ENCODE data around the gene FRRS1.

The FRRS1 gene

GRCh38 chr1:99723251-99723650 lies 43.2 kb downstream of the FRRS1 start:
- Histone ChIP-seq H2AK5ac (ENCODE audit: low read depth, low read length) (no peak overlapping the region), H3K27me3 (ENCODE audit: control insufficient read depth in 3 of 3, insufficient read depth in 3 of 3, low read depth in 1 of 3, low read length in 3 of 3) (no peaks in the 10 kb centered on the region), H4K91ac (ENCODE audit: low read depth, low read length, poor library complexity) (no peak overlapping the region), H2BK120ac (ENCODE audit: low read depth, low read length) (no peak overlapping the region), H4K8ac (ENCODE audit: low read depth, low read length) (no peak overlapping the region), H2AFZ (ENCODE audit: low read length) (no peak overlapping the region), H3K79me1 (ENCODE audit: low read depth, low read length) (no peaks in the 10 kb centered on the region), H3K4ac (ENCODE audit: low read length) (no peak overlapping the region), H3K36me3 (replicated peaks in 1 of 2; ENCODE audit: control insufficient read depth in 2 of 2, insufficient read depth in 2 of 2, low read length in 2 of 2) (peaks cover 0 to 3% of the 10 kb centered on the region in 2 donors), H3K9ac (ENCODE audit: low read depth, low read length, poor library complexity) (no peak overlapping the region), H3K9me3 (replicated peaks in 1 of 2; ENCODE audit: control insufficient read depth in 2 of 2, insufficient read depth in 1 of 2, low read depth in 1 of 2, low read length in 2 of 2) (no peaks in the 10 kb centered on the region), H3K4me3 (ENCODE audit: low read length in 2 of 2) (no peak overlapping the region), H3K18ac (ENCODE audit: low read length) (no peak overlapping the region), H2BK5ac (ENCODE audit: low read length) (no peak overlapping the region), H3K4me1 (ENCODE audit: control insufficient read depth in 2 of 2, insufficient read depth in 1 of 2, low read depth in 1 of 2, low read length in 2 of 2) (peaks cover 3 to 9% of the 10 kb centered on the region in 2 donors), H3K27ac (replicated peaks; ENCODE audit: low read length) (no peak overlapping the region), H3K23ac (ENCODE audit: low read depth, low read length, poor library complexity) (no peak overlapping the region), H3K14ac (ENCODE audit: low read length) (no peak overlapping the region), H2BK12ac (ENCODE audit: low read length) (no peak overlapping the region), H3K4me2 (ENCODE audit: insufficient read depth, low read length, poor library complexity, severe bottlenecking) (no peak overlapping the region), H2BK15ac (ENCODE audit: low read length) (no peak overlapping the region)
- WGBS, 2 donors (ENCODE audit: extremely low coverage in 2 of 2, insufficient read length in 2 of 2, insufficient replicate concordance in 1 of 2) = no CpG with 5 or more reads among the region's 3 CpGs
- no peak for DNase-seq (ENCODE audit: low spot score)

DNA sequence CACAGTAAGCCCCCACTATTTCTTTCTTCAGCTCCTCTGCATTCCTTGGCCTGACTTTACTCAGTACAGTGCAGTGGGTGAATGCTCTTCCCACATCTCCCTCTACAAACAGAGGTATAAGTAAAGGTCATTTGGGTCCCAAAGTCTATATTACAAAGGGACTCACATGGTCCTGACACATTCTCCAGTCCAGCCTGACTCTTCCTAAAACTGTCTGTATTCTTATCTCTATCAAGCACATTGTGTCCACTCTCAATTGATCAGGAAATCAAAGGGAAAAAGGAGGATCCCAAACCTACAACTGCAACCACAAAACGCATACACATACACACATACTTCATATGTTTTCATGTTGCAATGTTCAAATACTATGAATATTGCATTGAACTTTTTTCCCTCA lies 49.4 kb downstream of the FRRS1 start:
- H2BK120ac ChIP-seq (ENCODE audit: low read depth, low read length) = no peak overlapping the region
- H3K23ac ChIP-seq (ENCODE audit: low read depth, low read length, poor library complexity) = no peak overlapping the region
- no peaks in the 10 kb centered on the region for H3K27me3 ChIP-seq (ENCODE audit: control insufficient read depth in 3 of 3, insufficient read depth in 3 of 3, low read depth in 1 of 3, low read length in 3 of 3)
- no peak overlapping the region for H2BK15ac ChIP-seq (ENCODE audit: low read length)
- H4K8ac ChIP-seq (ENCODE audit: low read depth, low read length) = no peak overlapping the region
- DNase-seq (ENCODE audit: low spot score) = no peak
- H3K27ac ChIP-seq (replicated peaks; ENCODE audit: low read length) = no peak overlapping the region
- H3K4ac ChIP-seq (ENCODE audit: low read length) = no peak overlapping the region
- no peak overlapping the region for H3K9ac ChIP-seq (ENCODE audit: low read depth, low read length, poor library complexity)
- WGBS, 2 donors (ENCODE audit: extremely low coverage in 2 of 2, insufficient read length in 2 of 2, insufficient replicate concordance in 1 of 2) = no CpG with 5 or more reads among the region's 1 CpG
- no peak overlapping the region for H3K4me2 ChIP-seq (ENCODE audit: insufficient read depth, low read length, poor library complexity, severe bottlenecking)
- H3K18ac ChIP-seq (ENCODE audit: low read length) = no peak overlapping the region
- H3K4me1 ChIP-seq (ENCODE audit: control insufficient read depth in 2 of 2, insufficient read depth in 1 of 2, low read depth in 1 of 2, low read length in 2 of 2) = no peaks in the 10 kb centered on the region
- H4K91ac ChIP-seq (ENCODE audit: low read depth, low read length, poor library complexity) = no peak overlapping the region
- peaks cover 0 to 3% of the 10 kb centered on the region in 2 donors for H3K36me3 ChIP-seq (replicated peaks in 1 of 2; ENCODE audit: control insufficient read depth in 2 of 2, insufficient read depth in 2 of 2, low read length in 2 of 2)
- H3K9me3 ChIP-seq (replicated peaks in 1 of 2; ENCODE audit: control insufficient read depth in 2 of 2, insufficient read depth in 1 of 2, low read depth in 1 of 2, low read length in 2 of 2) = no peaks in the 10 kb centered on the region
- H3K79me1 ChIP-seq (ENCODE audit: low read depth, low read length) = no peaks in the 10 kb centered on the region
- no peak overlapping the region for H2AK5ac ChIP-seq (ENCODE audit: low read depth, low read length)
- no peak overlapping the region for H2AFZ ChIP-seq (ENCODE audit: low read length)
- no peak overlapping the region for H3K4me3 ChIP-seq (ENCODE audit: low read length in 2 of 2)
- H3K14ac ChIP-seq (ENCODE audit: low read length) = no peak overlapping the region
- no peak overlapping the region for H2BK5ac ChIP-seq (ENCODE audit: low read length)
- H2BK12ac ChIP-seq (ENCODE audit: low read length) = no peak overlapping the region

DNA sequence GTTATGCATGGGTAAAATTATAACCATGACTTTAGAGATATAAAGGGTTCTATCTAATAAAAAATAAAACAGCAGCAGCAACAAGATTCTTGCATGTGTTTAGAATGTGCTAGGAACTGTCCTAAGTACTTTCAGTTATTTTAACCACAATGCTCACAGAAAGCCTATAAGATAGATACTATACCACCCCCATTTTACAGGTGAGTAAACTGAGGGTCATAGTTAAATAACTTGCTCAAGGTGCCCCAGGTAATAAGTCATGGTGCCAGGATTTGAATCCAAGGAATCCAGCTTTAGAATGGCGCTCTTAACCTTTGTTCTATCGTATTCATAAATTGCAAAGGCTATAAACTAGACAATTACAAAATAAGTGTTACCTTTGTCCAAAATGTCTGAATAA lies 53.4 kb downstream of the FRRS1 start:
- H3K9me3 ChIP-seq (replicated peaks in 1 of 2; ENCODE audit: control insufficient read depth in 2 of 2, insufficient read depth in 1 of 2, low read depth in 1 of 2, low read length in 2 of 2) = no peaks in the 10 kb centered on the region
- H4K91ac ChIP-seq (ENCODE audit: low read depth, low read length, poor library complexity) = no peak overlapping the region
- H2BK120ac ChIP-seq (ENCODE audit: low read depth, low read length) = no peak overlapping the region
- H3K14ac ChIP-seq (ENCODE audit: low read length) = no peak overlapping the region
- H3K27me3 ChIP-seq (ENCODE audit: control insufficient read depth in 3 of 3, insufficient read depth in 3 of 3, low read depth in 1 of 3, low read length in 3 of 3) = no peaks in the 10 kb centered on the region
- H2AK5ac ChIP-seq (ENCODE audit: low read depth, low read length) = no peak overlapping the region
- no peak overlapping the region for H2AFZ ChIP-seq (ENCODE audit: low read length)
- DNase-seq (ENCODE audit: low spot score) = no peak
- H2BK5ac ChIP-seq (ENCODE audit: low read length) = no peak overlapping the region
- no peaks in the 10 kb centered on the region for H3K4me1 ChIP-seq (ENCODE audit: control insufficient read depth in 2 of 2, insufficient read depth in 1 of 2, low read depth in 1 of 2, low read length in 2 of 2)
- H3K27ac ChIP-seq (replicated peaks; ENCODE audit: low read length) = no peak overlapping the region
- no peak overlapping the region for H3K23ac ChIP-seq (ENCODE audit: low read depth, low read length, poor library complexity)
- no peak overlapping the region for H3K18ac ChIP-seq (ENCODE audit: low read length)
- H4K8ac ChIP-seq (ENCODE audit: low read depth, low read length) = no peak overlapping the region
- no peaks in the 10 kb centered on the region for H3K79me1 ChIP-seq (ENCODE audit: low read depth, low read length)
- no peak overlapping the region for H3K4ac ChIP-seq (ENCODE audit: low read length)
- H3K4me2 ChIP-seq (ENCODE audit: insufficient read depth, low read length, poor library complexity, severe bottlenecking) = no peak overlapping the region
- no peak overlapping the region for H3K4me3 ChIP-seq (ENCODE audit: low read length in 2 of 2)
- H2BK15ac ChIP-seq (ENCODE audit: low read length) = no peak overlapping the region
- H2BK12ac ChIP-seq (ENCODE audit: low read length) = no peak overlapping the region
- H3K36me3 ChIP-seq (replicated peaks in 1 of 2; ENCODE audit: control insufficient read depth in 2 of 2, insufficient read depth in 2 of 2, low read length in 2 of 2) = peaks cover 0 to 31% of the 10 kb centered on the region in 2 donors
- no peak overlapping the region for H3K9ac ChIP-seq (ENCODE audit: low read depth, low read length, poor library complexity)
- WGBS, 2 donors (ENCODE audit: extremely low coverage in 2 of 2, insufficient read length in 2 of 2, insufficient replicate concordance in 1 of 2) = no CpG with 5 or more reads among the region's 2 CpGs

DNA sequence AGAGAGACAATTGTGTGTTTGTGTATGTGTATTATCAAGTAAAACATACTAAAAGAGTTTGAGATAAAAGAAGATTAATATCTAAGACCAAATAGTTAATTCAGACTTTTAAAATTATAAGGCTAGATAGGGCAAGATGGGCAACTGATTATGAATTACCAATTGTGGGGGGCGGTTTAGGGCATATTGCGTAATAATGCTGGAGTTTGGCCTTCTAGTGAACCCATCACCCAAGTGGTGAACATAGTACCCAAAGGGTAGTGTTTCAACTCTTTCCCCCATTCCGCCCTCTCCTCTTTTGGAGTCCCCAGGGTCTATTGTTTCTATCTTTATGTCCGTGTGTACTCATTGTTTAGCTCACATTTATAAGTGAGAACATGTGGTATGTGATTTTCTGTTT lies 55.4 kb downstream of the FRRS1 start:
- no peak overlapping the region for H3K14ac ChIP-seq (ENCODE audit: low read length)
- H2BK12ac ChIP-seq (ENCODE audit: low read length) = no peak overlapping the region
- no peak overlapping the region for H3K4me2 ChIP-seq (ENCODE audit: insufficient read depth, low read length, poor library complexity, severe bottlenecking)
- no peak overlapping the region for H2BK5ac ChIP-seq (ENCODE audit: low read length)
- H3K4ac ChIP-seq (ENCODE audit: low read length) = no peak overlapping the region
- no peak overlapping the region for H4K91ac ChIP-seq (ENCODE audit: low read depth, low read length, poor library complexity)
- no peak overlapping the region for H2BK120ac ChIP-seq (ENCODE audit: low read depth, low read length)
- H2BK15ac ChIP-seq (ENCODE audit: low read length) = no peak overlapping the region
- DNase-seq (ENCODE audit: low spot score) = no peak
- no peaks in the 10 kb centered on the region for H3K4me1 ChIP-seq (ENCODE audit: control insufficient read depth in 2 of 2, insufficient read depth in 1 of 2, low read depth in 1 of 2, low read length in 2 of 2)
- no peak overlapping the region for H3K23ac ChIP-seq (ENCODE audit: low read depth, low read length, poor library complexity)
- H3K9ac ChIP-seq (ENCODE audit: low read depth, low read length, poor library complexity) = no peak overlapping the region
- no peak overlapping the region for H3K4me3 ChIP-seq (ENCODE audit: low read length in 2 of 2)
- H2AK5ac ChIP-seq (ENCODE audit: low read depth, low read length) = no peak overlapping the region
- H2AFZ ChIP-seq (ENCODE audit: low read length) = no peak overlapping the region
- H4K8ac ChIP-seq (ENCODE audit: low read depth, low read length) = no peak overlapping the region
- no peak overlapping the region for H3K27ac ChIP-seq (replicated peaks; ENCODE audit: low read length)
- H3K9me3 ChIP-seq (replicated peaks in 1 of 2; ENCODE audit: control insufficient read depth in 2 of 2, insufficient read depth in 1 of 2, low read depth in 1 of 2, low read length in 2 of 2) = no peaks in the 10 kb centered on the region
- whole genome bisulfite sequencing, 2 donors (ENCODE audit: extremely low coverage in 2 of 2, insufficient read length in 2 of 2, insufficient replicate concordance in 1 of 2) = no CpG with 5 or more reads among the region's 4 CpGs
- no peak overlapping the region for H3K18ac ChIP-seq (ENCODE audit: low read length)
- H3K27me3 ChIP-seq (ENCODE audit: control insufficient read depth in 3 of 3, insufficient read depth in 3 of 3, low read depth in 1 of 3, low read length in 3 of 3) = no peaks in the 10 kb centered on the region
- peaks cover 0 to 31% of the 10 kb centered on the region in 2 donors for H3K36me3 ChIP-seq (replicated peaks in 1 of 2; ENCODE audit: control insufficient read depth in 2 of 2, insufficient read depth in 2 of 2, low read length in 2 of 2)
- H3K79me1 ChIP-seq (ENCODE audit: low read depth, low read length) = no peaks in the 10 kb centered on the region

Measured in neuronal stem cell (in vitro differentiated cells).